ENCODE data around the gene AP3B2.

DNA sequence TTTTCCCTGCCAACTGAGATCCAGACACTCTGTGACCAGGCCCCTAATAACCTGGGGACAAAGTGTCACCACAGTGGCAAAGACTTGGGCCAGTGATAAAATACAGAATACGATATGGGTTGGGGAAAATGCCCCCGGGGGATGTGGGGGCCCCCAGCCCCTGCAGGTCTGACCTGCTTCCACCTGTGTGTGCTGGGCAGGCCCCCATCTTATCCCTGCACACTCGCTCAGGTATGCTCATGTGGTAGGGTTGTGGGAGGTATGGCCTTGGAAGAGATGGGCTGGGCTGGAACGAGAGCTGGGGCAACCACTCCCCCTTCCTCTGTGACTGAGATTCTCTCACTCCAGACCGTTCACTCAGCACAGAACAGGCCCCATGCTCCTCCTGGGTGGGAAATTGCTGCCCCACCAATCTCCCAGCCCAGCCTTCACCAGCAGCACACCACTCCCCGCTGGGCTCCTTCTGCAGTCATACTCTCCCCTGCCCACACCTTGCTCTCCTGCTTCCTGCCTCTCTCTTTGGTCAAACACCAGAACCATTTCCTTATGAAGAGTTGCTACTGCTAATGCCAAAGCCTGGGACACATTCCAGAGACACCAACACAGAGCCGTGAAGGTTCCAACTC lies 52.9 kb downstream of the AP3B2 start:
- TF ChIP-seq, protein P1, sequence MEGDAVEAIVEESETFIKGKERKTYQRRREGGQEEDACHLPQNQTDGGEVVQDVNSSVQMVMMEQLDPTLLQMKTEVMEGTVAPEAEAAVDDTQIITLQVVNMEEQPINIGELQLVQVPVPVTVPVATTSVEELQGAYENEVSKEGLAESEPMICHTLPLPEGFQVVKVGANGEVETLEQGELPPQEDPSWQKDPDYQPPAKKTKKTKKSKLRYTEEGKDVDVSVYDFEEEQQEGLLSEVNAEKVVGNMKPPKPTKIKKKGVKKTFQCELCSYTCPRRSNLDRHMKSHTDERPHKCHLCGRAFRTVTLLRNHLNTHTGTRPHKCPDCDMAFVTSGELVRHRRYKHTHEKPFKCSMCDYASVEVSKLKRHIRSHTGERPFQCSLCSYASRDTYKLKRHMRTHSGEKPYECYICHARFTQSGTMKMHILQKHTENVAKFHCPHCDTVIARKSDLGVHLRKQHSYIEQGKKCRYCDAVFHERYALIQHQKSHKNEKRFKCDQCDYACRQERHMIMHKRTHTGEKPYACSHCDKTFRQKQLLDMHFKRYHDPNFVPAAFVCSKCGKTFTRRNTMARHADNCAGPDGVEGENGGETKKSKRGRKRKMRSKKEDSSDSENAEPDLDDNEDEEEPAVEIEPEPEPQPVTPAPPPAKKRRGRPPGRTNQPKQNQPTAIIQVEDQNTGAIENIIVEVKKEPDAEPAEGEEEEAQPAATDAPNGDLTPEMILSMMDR (IDR thresholded peaks at IDR 0.05) = no peak
- no peak for TF ChIP-seq POLR2AphosphoS5 (IDR thresholded peaks at IDR 0.05)
